NK-92 (cell line): ENCODE data around the gene ARHGEF16.

Source experiments
- DNase-seq: peaks from one replicate; lab custom pipeline; 2025; ENCODE audit not compliant: unreplicated experiment; lab: John Stamatoyannopoulos, UW

ARHGEF16 gene

DNA sequence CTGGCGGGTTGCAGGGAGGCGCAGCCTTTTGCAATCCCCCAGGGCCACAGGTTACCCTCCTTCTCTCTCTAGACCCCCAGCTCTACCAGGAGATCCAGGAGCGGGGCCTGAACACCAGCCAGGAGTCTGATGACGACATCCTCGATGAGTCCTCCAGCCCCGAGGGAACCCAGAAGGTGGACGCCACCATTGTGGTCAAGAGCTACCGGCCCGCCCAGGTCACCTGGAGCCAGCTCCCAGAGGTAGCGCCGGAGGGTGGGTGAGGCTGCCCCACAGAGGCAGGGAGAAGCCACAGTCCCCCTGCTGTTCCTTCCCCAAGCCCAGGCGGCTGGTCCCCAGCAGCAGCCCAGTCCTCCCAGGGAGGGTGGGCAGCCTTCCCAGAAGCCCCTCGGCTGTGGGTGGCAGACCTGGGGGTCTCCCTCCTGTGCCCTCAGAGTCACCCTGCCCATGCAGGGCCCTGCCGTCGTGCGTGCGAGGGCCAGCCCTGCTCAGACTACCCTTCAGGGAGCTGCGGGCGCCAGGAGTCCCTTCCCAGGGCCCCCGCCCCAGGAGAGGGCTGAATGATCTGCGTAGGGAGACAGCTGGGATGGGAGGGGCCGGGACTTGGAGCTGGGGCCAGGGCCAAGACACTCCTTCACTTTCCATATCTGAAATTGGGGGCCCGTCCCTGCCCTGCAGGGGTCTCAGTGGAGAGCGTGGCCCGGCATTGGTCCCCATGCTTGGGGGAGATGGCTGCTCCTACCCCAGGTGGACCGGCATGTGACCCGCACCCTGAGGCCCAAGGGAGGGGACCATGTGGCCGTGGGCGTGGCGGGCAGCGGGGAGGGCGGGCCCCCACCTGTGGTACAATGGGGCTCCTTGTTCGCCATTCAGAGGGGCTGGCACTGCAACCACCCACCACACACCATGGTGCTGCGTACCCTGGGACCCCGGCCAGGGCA is 12.9 kb downstream of the ARHGEF16 start:
- DNase-seq, result no peak

DNA sequence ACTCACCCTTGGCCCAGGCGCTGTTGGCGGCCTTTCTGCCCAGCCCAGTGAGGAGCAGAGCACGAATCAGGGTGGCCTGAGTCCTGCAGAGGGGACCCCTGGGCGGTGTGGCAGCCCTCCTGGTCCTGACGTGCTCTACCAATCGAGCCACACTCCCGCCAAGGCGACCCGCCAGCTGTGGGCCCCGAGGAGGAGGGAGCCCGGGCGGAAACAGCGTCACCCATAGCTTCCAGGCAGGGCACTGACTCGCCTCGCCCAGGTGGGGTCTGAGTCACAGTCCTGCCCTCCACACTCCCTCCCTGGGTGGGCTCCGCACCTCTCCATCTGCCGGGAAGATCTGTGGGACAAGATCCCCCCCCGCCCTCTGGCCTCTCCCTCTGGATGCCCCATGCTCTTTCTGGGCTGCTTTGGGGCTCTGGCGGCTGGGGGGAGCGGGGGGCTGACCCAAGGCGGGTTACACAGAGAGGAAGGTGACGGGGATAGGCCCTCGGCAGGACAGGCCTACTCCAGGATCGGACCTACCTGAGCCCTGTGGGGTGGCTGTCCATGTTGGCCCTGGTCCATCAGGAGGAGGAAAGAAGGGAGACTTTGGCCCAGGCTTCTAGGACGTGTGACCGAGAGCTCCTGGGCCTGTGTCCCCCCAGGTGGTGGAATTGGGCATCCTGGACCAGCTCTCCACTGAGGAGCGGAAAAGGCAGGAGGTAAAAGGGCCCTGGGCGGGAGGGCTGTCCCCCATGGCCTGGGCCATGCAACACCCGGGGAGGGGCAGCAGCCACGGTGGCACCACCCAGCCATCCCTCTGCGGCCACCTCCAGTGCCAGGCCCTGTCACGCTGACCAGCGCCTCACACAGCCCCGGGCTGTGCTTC is 14.0 kb downstream of the ARHGEF16 start:
- no peak for DNase-seq

DNA sequence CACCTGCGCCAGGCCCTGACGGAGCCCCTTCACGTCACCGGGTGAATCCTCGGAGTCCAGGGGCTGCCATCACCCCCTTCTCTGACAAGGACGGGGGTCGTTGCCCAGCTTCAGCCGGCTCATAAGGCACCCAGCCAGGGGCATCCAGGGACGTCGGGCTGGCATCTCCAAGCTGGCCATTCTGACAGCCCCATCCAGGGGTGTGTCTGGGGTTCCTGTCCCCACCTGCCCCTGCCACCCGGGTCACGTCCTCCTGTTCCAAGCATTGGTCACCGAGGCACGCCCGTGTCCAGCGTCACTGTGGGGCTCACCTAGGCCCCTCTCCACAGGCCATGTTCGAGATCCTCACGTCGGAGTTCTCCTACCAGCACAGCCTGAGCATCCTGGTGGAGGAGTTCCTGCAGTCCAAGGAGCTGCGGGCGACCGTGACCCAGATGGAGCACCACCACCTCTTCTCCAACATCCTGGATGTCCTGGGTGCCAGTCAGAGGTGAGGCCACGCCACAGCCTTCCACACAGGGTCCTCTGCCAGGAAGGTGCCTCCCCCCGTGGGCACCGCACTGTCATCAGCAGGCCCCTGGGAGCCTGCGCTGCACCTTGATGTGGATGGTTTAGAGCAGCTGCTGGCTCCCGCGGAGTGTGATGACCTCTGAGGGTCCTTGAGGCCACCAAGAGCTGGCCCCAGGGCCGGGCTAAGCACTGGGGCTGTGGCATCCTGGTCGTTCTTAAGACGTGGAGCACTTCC is 14.8 kb downstream of the ARHGEF16 start:
- DNase-seq, result no peak

DNA sequence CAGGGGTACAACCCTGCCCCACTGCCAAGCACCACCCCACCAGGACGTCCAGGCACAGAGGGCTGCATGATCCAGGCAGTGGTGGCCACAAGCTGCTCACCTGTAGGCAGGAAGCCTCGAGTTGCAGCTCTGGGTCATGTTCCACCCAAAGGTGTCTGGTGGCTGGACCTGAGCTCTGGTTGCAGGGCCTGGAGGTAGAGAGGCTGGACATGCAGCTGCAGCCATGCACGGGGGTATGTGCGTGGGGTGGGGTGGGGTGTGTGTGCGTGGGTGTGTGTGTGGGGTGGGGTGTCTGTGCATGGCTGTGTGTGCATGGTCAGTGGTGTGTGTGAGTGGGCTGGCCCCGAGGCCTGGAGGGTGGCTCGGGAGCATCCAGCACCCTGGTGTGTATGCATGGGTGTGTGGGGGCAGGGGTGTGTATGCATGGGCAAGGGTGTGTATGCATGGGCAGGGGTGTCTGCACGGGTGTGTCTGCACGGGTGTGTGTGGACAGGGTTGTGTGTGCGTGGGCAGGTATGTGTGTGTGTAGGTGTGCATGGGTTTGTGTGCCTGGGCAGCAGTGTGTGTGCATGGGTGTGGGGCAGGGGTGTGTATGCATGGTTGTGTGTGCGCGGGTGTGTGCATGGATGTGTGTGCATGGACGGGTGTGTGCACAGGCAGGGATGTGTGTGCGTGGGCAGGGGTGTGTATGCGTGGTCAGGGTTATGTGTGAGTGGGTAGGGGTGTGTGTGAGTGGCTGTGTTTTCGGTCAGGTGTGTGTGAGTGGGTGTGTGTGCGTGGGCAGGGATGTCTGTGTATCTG is 15.6 kb downstream of the ARHGEF16 start:
- no peak for DNase-seq

DNA sequence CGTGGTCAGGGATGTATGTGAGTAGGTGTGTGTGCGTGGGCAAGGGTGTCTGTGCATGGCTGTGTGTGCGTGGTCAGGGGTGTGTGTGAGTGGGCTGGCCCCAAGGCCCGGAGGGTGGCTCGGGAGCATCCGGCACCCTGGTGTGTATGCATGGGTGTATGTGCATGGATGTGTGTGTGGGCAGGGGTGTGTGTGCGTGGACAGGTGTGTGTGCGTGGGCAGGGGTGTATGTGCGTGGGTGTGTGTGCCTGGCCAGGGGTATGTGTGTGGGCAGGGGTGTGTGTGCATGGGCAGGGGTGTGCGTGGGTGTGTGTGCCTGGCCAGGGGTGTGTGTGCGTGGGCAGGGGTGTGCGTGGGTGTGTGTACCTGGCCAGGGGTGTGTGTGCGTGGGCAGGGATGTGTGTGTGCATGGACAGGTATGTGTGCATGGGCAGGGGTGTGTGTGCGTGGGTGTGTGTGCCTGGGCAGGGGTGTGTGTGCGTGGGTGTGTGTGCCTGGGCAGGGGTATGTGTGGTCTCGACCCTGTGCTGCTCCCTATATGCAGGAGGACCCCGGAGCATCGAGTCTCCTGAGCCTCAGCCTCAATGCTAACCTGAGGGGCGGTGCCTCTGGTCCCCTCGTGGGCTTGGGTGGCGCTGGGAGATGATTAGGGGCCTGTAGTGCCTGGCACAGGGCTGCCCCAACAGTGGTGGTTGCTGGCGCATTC is 16.3 kb downstream of the ARHGEF16 start:
- DNase-seq, result no peak

DNA sequence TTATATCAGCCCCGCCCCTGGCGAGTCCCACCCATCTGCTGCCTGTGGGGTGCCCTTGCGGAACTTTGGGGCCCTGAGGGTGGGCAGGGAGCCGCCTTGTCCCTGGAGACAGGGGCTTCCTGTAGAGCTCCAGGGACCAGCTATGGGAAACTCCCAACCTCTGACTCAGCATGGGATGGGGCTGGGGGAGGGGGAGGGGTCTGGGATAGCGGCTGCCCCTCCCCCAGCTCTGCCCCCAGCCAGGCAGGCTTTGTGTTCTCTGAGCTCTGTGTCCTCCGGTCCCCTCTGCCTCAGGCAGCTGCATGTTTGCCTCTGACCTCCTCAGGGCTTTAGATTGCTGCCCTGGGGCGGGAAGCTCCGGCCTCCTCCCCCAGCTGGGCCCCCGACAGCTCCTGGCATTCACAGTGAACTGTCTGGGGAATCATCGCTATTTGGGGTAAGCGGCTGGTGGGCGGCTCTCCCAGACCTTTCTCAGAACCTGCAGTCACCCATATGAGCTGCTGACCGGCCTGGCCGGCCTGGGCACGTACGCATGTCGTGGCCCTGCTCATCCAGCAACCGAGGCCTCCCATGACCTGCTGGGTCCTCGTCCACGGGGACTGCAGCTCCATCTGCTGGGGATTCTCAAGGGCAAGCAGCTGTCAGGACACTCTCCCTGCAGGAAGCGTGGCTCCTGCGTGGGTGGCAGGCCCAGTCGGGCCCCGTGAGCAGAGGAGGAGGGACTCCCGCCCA is 17.1 kb downstream of the ARHGEF16 start:
- no peak for DNase-seq

DNA sequence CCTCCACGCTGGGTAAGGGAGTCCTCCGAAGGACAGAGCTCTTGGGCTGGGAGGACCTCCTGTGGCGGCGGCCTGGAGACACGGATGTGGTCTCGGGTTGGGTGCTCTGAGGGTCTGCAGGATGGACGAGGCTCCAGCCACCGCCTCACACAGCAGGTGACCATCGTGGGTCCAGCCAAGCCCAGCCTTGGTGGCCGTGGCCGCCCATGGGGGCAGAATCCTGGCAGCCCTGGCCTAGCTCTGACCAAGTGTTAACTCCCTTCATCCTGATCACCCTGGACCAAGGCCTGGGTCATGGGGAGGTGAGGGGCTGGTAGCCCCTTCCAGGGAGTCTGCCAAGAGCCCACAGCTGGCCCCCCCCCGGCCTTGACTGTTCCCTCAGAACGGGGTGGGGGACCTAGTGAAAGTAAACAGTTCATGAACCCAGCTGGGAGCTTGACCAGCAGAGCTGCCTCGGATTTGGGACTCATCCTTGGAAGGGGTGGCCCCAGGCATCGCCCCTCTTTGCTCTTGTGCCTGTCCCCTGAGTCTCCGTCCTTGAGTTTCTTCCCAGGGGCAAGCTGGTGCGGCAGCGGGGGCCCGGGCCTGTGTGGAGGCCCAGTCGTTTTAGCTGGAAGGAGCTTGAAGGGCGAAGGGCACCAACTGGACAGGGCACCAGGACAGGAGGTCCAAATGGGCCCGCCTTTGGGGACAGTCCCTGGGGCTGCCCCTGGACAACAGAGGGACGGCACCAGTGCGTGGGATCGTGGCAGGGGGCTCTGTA is 17.8 kb downstream of the ARHGEF16 start:
- DNase-seq, result no peak

DNA sequence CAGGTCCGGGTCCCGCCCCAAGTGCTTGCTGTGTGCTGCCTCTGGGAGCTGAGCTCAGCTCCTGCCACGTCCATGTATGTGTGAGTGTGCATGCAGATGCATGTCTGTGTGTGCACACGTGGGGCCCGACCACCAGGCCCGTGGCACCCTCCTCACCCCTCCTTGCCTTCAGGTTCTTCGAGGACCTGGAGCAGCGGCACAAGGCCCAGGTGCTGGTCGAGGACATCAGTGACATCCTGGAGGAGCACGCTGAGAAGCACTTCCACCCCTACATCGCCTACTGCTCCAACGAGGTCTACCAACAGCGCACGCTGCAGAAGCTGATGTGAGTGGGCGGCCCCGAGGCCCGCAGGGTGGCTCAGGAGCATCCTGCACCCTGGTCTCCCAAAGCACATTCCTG is 18.4 kb downstream of the ARHGEF16 start:
- no peak for DNase-seq

DNA sequence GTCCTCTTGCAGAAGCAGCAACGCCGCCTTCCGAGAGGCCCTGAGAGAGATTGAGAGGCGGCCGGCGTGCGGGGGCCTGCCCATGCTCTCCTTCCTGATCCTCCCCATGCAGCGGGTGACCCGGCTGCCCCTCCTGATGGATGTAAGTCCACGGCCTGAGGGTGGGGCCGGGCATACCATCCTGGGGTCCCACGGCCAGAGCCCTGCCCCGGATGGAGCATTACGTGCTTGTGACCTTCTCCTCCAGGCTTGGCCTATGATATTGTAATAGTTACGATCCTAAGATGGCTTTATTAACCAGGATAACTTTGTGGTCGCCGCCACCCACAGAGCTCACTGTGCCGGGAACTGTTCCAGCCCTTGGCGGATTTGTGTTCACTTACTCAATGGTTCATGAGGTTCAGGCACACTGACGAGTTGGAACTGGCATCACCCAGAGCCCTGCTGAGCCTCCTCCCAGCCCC is 18.9 kb downstream of the ARHGEF16 start:
- DNase-seq, result no peak

DNA sequence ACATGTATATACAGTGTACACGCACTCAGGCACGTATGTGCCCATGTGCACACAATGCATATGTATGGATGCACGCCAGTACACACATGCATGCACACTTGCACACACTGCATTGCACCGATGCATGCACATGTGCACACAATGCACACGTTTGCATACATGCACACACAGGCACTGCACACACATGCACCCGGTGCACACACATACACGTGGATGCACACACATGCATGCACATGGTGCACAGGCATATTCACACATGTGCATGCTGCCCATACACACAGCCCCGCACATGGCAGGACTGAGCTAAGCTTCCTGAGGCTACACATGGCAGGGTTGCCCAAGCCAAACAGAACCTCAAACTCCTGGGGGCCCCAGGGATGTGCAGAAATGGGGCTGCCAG is 19.6 kb downstream of the ARHGEF16 start:
- DNase-seq, result no peak

DNA sequence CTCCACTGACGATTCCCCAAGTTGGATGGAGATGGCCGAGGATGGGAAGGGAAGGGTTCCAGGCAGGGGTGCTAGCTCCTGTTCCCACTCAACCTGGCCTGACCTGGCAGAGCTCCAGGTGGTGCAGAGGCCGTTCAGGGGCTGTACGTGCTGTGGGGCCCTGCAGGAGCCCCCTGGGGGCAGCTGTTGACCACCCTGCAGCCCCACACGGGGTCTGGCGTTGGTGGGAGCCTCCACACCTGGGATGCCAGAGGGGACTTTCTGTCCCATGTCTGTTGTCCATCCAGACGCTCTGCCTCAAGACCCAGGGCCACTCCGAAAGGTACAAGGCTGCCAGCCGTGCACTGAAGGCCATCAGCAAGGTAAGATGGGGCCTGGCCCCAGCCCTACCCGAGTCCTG is 20.0 kb downstream of the ARHGEF16 start:
- no peak for DNase-seq

DNA sequence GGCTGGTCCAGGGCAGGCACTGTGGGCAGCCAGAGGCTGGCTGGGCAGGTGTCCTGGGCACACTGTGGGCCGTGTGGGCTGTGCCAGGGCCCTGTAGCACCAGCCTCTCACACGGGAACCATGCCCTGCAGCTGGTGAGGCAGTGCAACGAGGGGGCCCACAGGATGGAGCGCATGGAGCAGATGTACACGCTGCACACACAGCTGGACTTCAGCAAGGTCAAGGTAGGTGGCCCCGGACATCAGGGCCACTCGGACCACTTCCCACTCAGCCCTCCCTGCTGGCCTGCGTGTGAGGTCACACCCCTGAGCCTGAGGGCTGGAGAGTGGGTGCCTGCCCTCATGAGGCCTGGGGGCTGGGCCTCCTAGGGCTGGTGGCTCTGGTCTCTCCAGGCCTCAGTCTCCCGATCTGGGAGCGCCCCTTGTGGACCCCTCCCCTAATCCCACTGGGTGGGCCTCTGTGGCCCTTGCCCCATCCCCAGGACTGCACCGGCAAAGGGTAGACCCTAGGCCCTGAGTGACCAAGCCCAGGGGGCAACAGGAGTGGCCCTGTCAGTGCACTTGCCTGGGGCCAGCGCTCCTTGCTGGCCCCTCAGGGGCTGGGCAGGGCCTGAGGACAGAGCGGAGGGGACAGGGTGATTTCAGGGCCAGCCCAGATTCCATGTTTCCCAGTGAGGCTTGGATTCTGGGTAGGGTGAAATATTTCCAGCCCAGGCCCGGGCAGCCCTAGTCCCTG is 21.5 kb downstream of the ARHGEF16 start:
- no peak for DNase-seq

DNA sequence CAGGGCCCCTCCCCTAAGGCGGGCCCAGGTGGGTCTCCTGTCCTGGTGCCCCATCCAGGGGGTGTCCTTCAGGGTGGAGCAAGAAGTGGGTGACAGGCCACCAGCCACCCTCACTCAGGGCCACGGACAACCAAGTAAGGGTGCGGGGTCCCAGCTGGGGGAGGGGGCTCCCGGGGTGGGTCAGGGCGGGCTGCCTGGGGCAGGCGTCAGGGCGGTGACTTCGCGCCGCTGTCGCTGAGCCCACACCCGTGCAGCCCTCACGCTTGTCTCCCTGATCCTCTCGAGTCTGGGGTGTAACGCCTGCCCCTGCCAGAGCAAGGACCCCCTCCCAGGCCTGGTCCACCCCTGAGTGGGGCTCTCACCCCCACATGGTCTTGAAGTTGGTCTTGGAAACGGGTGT is 22.2 kb downstream of the ARHGEF16 start:
- DNase-seq, result no peak

DNA sequence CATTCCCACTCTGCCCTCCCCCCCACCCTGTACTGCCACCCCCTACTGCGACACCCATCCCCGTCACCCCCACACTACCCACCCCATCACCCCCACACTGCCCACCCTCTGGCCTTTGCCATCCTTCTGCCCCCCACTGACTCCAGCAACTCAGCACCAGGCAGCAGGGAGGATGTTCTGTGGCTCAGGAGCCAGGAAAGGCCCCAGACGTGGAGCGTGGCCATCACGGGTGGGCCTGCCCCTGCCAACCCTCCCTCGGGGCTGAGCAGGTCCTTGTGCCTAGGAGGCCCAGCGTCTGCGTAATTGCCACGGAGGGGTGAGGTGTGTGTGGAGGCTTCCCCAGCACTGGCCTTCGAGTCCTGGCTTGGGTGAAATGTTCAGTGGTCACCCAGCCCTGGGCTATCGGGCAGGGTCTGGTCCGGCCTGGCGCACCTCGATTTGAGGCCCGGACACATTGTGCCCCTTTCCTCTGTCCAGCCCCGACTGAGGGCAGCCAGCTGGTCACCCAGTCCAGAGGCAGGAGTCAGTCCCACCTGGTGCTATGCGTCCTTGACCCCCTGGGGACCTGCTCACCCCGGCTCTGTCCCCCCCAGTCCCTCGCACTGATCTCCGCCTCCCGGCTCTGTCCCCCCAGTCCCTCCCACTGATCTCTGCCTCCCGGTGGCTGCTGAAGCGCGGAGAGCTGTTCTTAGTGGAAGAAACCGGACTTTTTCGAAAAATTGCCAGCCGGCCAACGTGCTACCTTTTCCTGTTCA is 23.0 kb downstream of the ARHGEF16 start:
- no peak for DNase-seq

DNA sequence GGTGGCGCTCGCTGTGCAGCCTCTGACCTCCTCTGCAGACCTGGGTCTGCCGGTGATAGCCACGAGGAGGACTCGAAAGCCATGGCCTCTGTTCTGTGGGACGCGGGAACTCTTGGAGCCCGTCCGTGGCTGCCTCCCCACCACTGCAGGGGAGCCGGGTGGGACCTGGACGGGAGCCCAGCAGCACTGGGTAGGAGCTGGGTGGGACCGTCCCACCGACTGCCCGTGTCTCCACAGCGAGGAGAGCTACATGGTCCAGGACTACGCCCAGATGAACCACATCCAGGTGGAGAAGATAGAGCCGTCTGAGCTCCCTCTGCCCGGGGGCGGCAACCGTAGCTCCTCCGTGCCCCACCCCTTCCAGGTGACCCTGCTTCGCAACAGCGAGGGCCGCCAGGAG is 23.7 kb downstream of the ARHGEF16 start:
- DNase-seq, result no peak

DNA sequence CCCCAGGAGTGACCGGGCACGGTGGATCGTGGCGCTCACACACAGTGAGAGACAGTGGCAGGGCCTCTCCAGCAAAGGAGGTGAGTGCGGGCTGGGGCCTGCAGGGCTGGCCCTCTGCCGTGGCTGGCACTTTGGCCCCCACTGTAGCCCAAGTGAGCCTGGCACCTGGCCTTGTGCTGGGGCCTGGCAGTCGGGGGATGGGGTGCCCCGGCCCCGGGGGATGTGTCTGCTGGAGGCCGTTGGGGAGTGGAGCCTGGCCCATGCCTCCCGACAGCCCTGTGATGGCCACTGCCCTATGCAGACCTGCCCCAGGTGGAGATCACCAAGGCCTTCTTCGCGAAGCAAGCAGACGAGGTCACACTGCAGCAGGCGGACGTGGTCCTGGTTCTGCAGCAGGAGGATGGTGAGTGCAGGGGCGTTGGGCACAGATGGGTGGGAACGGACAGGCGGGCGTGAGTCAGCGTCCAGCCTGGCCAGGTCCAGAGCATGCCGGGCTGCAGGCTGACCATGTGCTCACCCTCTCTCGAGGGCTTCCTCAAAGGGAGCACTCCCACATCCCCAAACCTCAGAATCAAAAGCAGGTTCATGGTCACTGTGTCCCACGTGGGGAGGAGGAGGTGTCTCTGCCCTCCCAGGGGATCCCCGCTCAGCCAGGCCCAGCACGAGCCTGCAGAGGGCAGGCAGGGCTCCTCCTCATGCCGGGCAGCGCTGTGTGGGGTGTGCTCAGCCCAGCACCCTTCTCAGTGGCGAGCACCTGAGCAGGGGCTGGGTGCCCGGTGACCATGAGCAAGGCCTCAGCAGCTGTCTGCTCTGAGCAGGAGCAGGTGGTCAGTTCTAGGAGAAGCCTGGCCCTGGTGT is 25.3 kb downstream of the ARHGEF16 start:
- DNase-seq, result no peak
